ENCODE results near the gene DNAJC24.

DNAJC24 gene

DNA sequence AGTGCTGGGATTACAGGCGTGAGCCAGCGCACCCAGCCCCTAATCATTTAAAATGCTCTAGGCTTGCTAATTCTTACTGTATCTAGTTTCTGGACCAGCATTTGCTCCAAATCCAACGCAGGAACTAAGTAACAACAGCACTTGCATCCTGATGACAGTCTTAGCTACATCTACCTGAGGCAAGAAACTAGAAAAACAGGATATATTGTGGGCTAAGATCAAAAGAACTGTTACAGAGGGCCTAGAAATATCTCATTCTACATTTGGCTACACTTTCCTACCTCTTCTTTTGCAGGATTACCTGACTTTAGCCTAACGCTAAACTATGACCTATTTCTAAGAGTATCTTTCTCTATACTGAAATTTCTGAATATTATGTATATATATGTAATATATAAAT is 7.9 kb upstream of the DNAJC24 start:
- TF ChIP-seq, protein P1, sequence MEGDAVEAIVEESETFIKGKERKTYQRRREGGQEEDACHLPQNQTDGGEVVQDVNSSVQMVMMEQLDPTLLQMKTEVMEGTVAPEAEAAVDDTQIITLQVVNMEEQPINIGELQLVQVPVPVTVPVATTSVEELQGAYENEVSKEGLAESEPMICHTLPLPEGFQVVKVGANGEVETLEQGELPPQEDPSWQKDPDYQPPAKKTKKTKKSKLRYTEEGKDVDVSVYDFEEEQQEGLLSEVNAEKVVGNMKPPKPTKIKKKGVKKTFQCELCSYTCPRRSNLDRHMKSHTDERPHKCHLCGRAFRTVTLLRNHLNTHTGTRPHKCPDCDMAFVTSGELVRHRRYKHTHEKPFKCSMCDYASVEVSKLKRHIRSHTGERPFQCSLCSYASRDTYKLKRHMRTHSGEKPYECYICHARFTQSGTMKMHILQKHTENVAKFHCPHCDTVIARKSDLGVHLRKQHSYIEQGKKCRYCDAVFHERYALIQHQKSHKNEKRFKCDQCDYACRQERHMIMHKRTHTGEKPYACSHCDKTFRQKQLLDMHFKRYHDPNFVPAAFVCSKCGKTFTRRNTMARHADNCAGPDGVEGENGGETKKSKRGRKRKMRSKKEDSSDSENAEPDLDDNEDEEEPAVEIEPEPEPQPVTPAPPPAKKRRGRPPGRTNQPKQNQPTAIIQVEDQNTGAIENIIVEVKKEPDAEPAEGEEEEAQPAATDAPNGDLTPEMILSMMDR (IDR thresholded peaks at IDR 0.05; ENCODE audit: unreplicated experiment in 3 of 3) = no peak
- H3K4me3 Mint-ChIP-seq = no peak overlapping the region
- H3K36me3 Mint-ChIP-seq (ENCODE audit: low read depth) = no peaks in the 10 kb centered on the region
- peaks cover 4% of the 10 kb centered on the region for H3K9me3 Mint-ChIP-seq
- H3K27ac Mint-ChIP-seq = no peak overlapping the region
- H3K27me3 Mint-ChIP-seq (ENCODE audit: low read depth) = peaks cover under 1% of the 10 kb centered on the region
- no peaks in the 10 kb centered on the region for H3K4me1 Mint-ChIP-seq

DNA sequence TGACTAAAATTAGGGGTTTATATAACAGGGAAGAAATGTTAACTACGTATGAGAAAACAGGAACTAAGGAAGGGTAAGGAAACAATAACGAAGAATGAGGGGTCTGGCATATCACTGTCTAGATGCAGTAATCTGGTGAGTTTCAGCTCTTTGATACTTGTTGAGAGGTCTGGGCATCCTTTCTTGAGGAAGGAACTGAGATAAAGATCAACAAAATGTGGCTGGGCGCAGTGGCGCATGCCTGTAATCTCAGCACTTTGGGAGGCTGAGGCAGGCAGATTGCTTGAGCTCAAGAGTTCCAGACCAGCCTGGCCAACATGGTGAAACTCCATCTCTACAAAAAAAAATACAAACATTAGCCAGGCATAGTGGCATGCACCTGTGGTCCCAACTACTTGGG is 2.9 kb upstream of the DNAJC24 start:
- H3K27me3 Mint-ChIP-seq (ENCODE audit: low read depth) = peaks cover 9% of the 10 kb centered on the region
- TF ChIP-seq, protein P1 (IDR thresholded peaks at IDR 0.05; ENCODE audit: unreplicated experiment in 3 of 3) = no peak
- peaks cover 21% of the 10 kb centered on the region for H3K4me1 Mint-ChIP-seq
- peak overlapping the region; percentile 6 to 35 (median 11) for H3K4me3 Mint-ChIP-seq
- no peaks in the 10 kb centered on the region for H3K36me3 Mint-ChIP-seq (ENCODE audit: low read depth)
- H3K9me3 Mint-ChIP-seq = no peaks in the 10 kb centered on the region
- H3K27ac Mint-ChIP-seq = no peak overlapping the region

DNA sequence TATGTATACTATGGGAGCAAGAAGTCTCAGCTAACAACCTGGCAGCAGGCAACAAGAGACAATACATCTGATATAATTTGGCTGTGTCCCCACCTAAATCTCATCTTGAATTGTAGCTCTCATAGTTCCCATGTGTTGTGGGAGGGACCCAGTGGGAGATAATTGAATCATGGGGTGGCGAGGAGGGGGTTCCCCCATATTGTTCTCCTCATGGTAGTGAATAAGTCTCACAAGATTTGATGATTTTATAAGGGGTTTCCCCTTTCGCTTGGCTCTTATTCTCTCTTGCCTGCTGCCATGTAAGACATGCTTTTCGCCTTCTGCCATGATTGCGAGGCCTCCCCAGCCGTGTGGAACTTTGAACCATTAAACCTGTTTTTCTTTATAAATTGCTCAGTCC is 6.2 kb downstream of the DNAJC24 start:
- Mint-ChIP-seq H3K36me3 (ENCODE audit: low read depth) (peaks cover 8% of the 10 kb centered on the region), H3K27ac (no peak overlapping the region), H3K9me3 (no peaks in the 10 kb centered on the region), H3K27me3 (ENCODE audit: low read depth) (no peaks in the 10 kb centered on the region), H3K4me1 (peaks cover 4% of the 10 kb centered on the region), H3K4me3 (no peak overlapping the region)
- TF ChIP-seq, protein P1 (IDR thresholded peaks at IDR 0.05; ENCODE audit: unreplicated experiment in 3 of 3) = no peak

DNA sequence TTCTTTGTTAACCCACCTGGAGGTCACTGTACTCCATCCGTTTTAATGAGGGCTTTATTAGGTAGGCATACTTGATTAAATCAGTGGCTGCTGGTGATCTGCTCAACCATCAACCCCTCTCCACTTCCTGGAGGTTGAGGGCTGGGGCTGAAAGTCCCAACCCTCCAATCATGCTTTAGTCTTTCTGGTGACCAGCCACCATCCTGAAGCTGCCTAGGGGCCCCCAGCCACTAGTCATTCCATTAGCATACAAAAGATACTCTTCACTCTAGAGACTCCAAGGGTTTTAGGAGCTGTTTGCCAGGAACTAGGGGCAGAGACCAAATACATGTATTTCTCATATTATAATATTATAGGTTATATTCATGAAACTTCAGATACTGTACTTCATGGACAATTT is 13.5 kb downstream of the DNAJC24 start:
- Mint-ChIP-seq H3K4me1 (no peaks in the 10 kb centered on the region), H3K36me3 (ENCODE audit: low read depth) (peaks cover 26% of the 10 kb centered on the region), H3K4me3 (no peak overlapping the region), H3K9me3 (peaks cover 6% of the 10 kb centered on the region), H3K27ac (no peak overlapping the region), H3K27me3 (ENCODE audit: low read depth) (no peaks in the 10 kb centered on the region)
- TF ChIP-seq, protein P1 (IDR thresholded peaks at IDR 0.05; ENCODE audit: unreplicated experiment in 3 of 3) = no peak

DNA sequence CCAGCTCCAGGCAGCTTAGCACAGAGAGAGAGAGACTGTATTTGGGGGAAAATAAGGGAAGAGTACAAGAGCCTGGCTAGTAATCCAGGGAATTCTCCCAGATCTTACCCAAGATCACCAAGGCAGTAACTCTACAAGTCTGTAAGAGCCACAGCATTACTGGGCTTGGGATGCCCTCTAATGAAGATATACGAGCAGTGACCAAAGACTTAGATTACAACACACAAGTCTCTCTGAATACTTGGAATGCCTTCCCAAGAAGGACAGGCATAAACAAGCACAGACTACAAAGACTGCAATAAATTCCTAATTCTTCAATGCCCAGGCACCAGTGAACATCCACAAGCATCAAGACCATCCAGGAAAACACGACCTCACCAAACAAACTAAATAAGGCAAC is 17.7 kb downstream of the DNAJC24 start:
- TF ChIP-seq, protein P1 (IDR thresholded peaks at IDR 0.05; ENCODE audit: unreplicated experiment in 3 of 3) = no peak
- Mint-ChIP-seq H3K9me3 (peaks cover 28% of the 10 kb centered on the region), H3K4me3 (no peak overlapping the region), H3K27me3 (ENCODE audit: low read depth) (no peaks in the 10 kb centered on the region), H3K36me3 (ENCODE audit: low read depth) (peaks cover 43% of the 10 kb centered on the region), H3K4me1 (no peaks in the 10 kb centered on the region), H3K27ac (no peak overlapping the region)

DNA sequence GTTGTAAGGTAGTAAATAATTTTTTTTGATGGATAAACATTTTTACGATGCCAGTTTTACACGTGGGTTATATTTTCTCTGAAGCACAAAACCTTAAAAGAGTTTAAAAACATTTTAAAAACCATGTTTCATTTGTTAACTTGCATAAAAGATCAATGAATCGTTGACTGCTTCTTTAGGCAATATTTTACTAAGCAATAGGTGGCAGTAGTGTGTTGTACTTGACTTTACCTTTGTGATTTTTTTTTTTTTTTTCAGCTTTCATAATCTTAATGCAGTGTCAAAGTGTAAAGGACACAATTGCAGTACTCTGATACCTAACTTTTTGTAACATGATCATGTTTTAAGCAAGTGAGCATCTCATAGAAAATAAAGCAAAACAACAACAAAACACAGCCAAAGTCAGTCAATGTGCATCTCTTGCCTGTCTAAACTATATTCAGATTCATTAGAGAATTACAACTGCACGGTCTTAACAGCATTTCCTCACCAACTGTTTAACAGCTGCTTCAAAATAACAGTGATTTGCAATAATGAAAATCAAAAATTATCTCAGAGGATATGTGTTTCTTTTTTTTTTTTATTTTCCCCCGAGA is 27.7 kb downstream of the DNAJC24 start:
- no peaks in the 10 kb centered on the region for H3K27me3 Mint-ChIP-seq (ENCODE audit: low read depth)
- no peak overlapping the region for H3K27ac Mint-ChIP-seq
- peaks cover 15% of the 10 kb centered on the region for H3K9me3 Mint-ChIP-seq
- H3K36me3 Mint-ChIP-seq (ENCODE audit: low read depth) = peaks cover 35% of the 10 kb centered on the region
- H3K4me1 Mint-ChIP-seq = no peaks in the 10 kb centered on the region
- H3K4me3 Mint-ChIP-seq = no peak overlapping the region
- TF ChIP-seq, protein P1 (IDR thresholded peaks at IDR 0.05; ENCODE audit: unreplicated experiment in 3 of 3) = peak; percentile 52 to 64 (median 57)

Data from nephron (organoid).